ENCODE measurements around the gene ACOT13. TPM values are rescaled to one million over a fixed set of nuclear protein-coding genes. Genes with fewer than 3 reads are reported as not detected.
A peak's percentile ranks its signal among the peaks of the same experiment; 100 is the strongest.
"Not testable (repeated sequence)": the region's sequence is repeated elsewhere in the genome, so short reads cannot be mapped to it uniquely, and the experiment has no call there.

Gene ACOT13
- total RNA-seq, 1 donor from 2014 or later: 22.1 TPM

DNA sequence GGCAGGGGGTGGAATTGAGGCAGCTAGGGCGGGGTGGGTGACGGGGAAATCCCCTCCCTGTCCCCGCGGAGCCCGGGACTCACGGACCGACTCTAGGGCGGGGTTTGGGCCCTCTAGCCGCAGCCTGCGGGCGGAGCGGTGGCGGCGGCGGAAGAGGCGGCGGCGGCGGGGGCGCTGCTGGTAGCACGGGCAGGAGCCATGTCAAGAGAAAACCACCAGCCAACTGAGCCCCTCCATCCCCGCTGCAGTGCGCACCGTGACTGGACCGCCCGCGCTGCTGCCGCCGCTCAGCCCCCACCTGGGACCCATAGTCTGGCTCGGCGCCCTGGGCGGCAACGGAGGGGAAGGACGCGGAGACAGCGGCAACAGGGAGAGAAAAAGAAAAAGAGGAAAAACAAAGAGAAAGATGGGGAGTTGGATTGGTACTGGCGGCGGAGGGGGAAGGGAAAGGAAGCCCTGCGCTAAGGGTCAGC lies 53.3 kb downstream of the ACOT13 start:
- Mint-ChIP-seq H3K4me3 (ENCODE audit: unreplicated experiment) (peak overlapping the region; percentile 96), H3K36me3 (ENCODE audit: low read depth, unreplicated experiment) (peaks cover 25% of the 10 kb centered on the region), H3K4me1 (ENCODE audit: unreplicated experiment) (peaks cover 33% of the 10 kb centered on the region), H3K9me3 (ENCODE audit: unreplicated experiment) (no peaks in the 10 kb centered on the region), H3K27ac (ENCODE audit: unreplicated experiment) (peak overlapping the region; percentile 99), H3K27me3 (ENCODE audit: unreplicated experiment) (peaks cover 7% of the 10 kb centered on the region)
- DNase-seq (ENCODE audit: low spot score): peak; percentile 54
- TF ChIP-seq, protein P1, sequence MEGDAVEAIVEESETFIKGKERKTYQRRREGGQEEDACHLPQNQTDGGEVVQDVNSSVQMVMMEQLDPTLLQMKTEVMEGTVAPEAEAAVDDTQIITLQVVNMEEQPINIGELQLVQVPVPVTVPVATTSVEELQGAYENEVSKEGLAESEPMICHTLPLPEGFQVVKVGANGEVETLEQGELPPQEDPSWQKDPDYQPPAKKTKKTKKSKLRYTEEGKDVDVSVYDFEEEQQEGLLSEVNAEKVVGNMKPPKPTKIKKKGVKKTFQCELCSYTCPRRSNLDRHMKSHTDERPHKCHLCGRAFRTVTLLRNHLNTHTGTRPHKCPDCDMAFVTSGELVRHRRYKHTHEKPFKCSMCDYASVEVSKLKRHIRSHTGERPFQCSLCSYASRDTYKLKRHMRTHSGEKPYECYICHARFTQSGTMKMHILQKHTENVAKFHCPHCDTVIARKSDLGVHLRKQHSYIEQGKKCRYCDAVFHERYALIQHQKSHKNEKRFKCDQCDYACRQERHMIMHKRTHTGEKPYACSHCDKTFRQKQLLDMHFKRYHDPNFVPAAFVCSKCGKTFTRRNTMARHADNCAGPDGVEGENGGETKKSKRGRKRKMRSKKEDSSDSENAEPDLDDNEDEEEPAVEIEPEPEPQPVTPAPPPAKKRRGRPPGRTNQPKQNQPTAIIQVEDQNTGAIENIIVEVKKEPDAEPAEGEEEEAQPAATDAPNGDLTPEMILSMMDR (IDR thresholded peaks at IDR 0.05; ENCODE audit: unreplicated experiment): no peak

DNA sequence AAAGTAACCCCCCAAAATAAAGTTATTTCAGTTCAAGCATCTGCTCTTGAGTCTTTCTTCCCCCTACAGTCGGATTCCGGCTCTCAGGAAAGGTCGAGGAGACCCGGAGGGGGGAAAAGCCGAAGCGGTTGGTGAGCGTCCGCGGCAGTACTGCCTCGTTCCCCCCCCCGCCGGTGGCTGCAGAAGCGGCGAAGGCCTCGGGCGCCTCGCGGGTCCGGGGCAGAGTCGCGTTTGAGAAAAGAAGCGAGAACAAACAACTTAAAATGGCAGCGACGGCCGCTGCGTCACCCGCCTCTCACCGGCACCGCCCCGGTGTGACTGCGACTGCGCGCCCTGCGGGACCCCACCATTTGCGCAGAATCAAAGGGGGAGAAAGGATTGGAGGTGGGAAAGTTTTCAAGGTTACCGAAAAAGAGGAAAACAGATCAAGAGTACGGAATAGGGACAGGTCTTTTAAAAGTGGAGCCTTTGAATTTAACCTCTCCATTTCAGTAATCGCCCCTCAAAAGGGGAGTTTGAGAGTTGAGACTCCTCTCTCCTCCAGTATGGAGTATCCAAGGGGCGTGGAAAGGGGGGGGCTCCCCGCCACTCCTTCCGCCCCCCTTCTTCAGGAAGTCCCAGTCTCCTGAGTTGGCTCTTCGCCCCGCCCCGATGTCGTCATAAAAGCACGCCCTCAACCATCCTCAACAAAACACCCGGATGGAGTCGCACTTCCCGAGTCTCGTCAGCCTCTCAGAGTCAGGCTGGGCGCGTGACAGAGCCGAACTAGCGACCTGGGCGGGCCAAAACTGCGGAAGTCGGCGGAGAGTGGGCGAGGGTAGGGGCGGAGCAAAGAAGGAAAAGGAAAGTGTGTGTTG lies 54.0 kb downstream of the ACOT13 start:
- H3K36me3 Mint-ChIP-seq (ENCODE audit: low read depth, unreplicated experiment): peaks cover 19% of the 10 kb centered on the region
- TF ChIP-seq, protein P1 (IDR thresholded peaks at IDR 0.05; ENCODE audit: unreplicated experiment): no peak
- H3K27me3 Mint-ChIP-seq (ENCODE audit: unreplicated experiment): peaks cover 7% of the 10 kb centered on the region
- H3K4me3 Mint-ChIP-seq (ENCODE audit: unreplicated experiment): peak overlapping the region; percentile 96
- no peaks in the 10 kb centered on the region for H3K9me3 Mint-ChIP-seq (ENCODE audit: unreplicated experiment)
- peak; percentile 98 for DNase-seq (ENCODE audit: low spot score)
- H3K4me1 Mint-ChIP-seq (ENCODE audit: unreplicated experiment): peaks cover 32% of the 10 kb centered on the region
- peak overlapping the region; percentile 99 for H3K27ac Mint-ChIP-seq (ENCODE audit: unreplicated experiment)

GRCh38 chr6:24721461-24722215 lies 54.8 kb downstream of the ACOT13 start:
- no peaks in the 10 kb centered on the region for H3K9me3 Mint-ChIP-seq (ENCODE audit: unreplicated experiment)
- peaks cover 12% of the 10 kb centered on the region for H3K36me3 Mint-ChIP-seq (ENCODE audit: low read depth, unreplicated experiment)
- H3K4me1 Mint-ChIP-seq (ENCODE audit: unreplicated experiment): peaks cover 24% of the 10 kb centered on the region
- TF ChIP-seq, protein P1 (IDR thresholded peaks at IDR 0.05; ENCODE audit: unreplicated experiment): no peak
- no peak for DNase-seq (ENCODE audit: low spot score)
- H3K4me3 Mint-ChIP-seq (ENCODE audit: unreplicated experiment): peak overlapping the region; percentile 96
- H3K27ac Mint-ChIP-seq (ENCODE audit: unreplicated experiment): peak overlapping the region; percentile 99
- H3K27me3 Mint-ChIP-seq (ENCODE audit: unreplicated experiment): peaks cover 7% of the 10 kb centered on the region

GRCh38 chr6:24723270-24723669 lies 56.4 kb downstream of the ACOT13 start:
- Mint-ChIP-seq H3K4me3 (ENCODE audit: unreplicated experiment) (no peak overlapping the region), H3K27me3 (ENCODE audit: unreplicated experiment) (peaks cover 7% of the 10 kb centered on the region), H3K27ac (ENCODE audit: unreplicated experiment) (no peak overlapping the region), H3K9me3 (ENCODE audit: unreplicated experiment) (no peaks in the 10 kb centered on the region), H3K36me3 (ENCODE audit: low read depth, unreplicated experiment) (peaks cover 7% of the 10 kb centered on the region), H3K4me1 (ENCODE audit: unreplicated experiment) (peaks cover 18% of the 10 kb centered on the region)
- TF ChIP-seq, protein P1 (IDR thresholded peaks at IDR 0.05; ENCODE audit: unreplicated experiment): no peak
- no peak for DNase-seq (ENCODE audit: low spot score)

DNA sequence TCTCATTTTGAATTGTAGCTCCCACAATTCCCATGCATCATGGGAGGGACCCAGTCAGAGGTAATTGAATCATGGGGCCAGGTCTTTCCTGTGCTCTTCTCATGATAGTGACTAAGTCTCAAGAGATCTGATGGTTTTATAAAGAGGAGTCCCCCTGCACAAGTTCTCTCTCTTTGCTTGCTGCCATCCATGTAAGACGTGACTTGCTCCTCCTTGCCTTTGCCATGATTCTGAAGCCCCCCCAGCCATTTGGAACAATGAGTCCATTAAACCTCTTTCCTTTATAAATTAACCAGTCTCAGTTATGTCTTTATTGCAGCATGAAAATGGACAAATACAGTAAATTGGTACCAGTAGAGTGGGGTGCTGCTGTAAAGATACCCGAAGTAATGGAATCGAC lies 63.8 kb downstream of the ACOT13 start:
- not testable (repeated sequence) for H3K36me3 Mint-ChIP-seq (ENCODE audit: low read depth, unreplicated experiment); DNase-seq (ENCODE audit: low spot score); H3K27ac Mint-ChIP-seq (ENCODE audit: unreplicated experiment); H3K27me3 Mint-ChIP-seq (ENCODE audit: unreplicated experiment); H3K4me3 Mint-ChIP-seq (ENCODE audit: unreplicated experiment); H3K4me1 Mint-ChIP-seq (ENCODE audit: unreplicated experiment)
- peaks cover 16% of the 10 kb centered on the region for H3K9me3 Mint-ChIP-seq (ENCODE audit: unreplicated experiment)

DNA sequence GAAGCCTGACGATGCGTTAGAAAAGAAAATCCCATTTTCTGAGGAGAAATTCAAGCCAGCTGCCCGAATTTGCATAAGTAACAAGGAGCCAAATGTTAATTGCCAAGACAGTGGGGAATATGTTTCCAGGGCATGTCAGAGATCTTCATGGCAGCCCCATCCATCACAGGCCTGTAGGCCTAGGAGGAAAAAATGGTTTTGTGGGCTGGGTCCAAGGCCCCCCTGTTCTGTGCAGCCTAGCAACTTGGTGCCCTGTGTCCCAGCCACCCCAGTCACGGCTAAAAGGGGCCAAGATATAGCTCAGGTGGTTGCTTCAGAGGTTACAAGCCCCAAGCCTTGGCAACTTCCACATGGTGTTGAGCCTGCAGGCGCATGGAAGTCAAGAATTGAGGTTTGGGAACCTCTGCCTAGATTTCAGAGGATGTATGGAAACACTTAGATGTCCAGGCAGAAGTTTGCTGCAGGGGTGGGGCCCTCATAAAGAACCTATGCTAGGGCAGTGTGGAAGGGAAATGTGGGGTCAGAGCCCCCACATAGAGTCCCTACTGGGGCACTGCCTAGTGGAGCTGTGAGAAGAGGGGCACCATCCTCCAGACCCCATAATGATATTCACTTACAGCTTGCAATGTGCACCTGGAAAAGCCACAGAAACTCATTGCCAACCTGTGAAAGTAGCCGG lies 64.7 kb downstream of the ACOT13 start:
- peaks cover 16% of the 10 kb centered on the region for H3K9me3 Mint-ChIP-seq (ENCODE audit: unreplicated experiment)
- DNase-seq (ENCODE audit: low spot score); H3K27ac Mint-ChIP-seq (ENCODE audit: unreplicated experiment); H3K4me1 Mint-ChIP-seq (ENCODE audit: unreplicated experiment); H3K4me3 Mint-ChIP-seq (ENCODE audit: unreplicated experiment); H3K27me3 Mint-ChIP-seq (ENCODE audit: unreplicated experiment); H3K36me3 Mint-ChIP-seq (ENCODE audit: low read depth, unreplicated experiment): not testable (repeated sequence)

Data from endothelial cell (in vitro differentiated cells).